Tibial nerve (tissue), 4 donors: ENCODE measurements around the gene MAGI2. TPM values are rescaled to one million over a fixed set of nuclear protein-coding genes. Genes with fewer than 3 reads are reported as not detected.

ENCODE experiments used
- DNase-seq, 2 donors: peaks; one replicate each; pipeline ENCODE4 v3.0.0-alpha.2; 2019; ENCODE audit warnings: low spot score in 2 of 2
- H3K27ac ChIP-seq, 4 donors: fragments of 200-600 bp; sonication (generic) in 3 of 4; one replicate each; pipeline ENCODE4 v1.5.1; 2017 to 2019; ENCODE audit warnings: mild to moderate bottlenecking in 1 of 4
- H3K27me3 ChIP-seq, 2 donors: fragments of 200-600 bp; sonication (generic) in 1 of 2; one replicate each; pipeline versions ENCODE4 v1.5.1 to v1.6.0; 2017 to 2019
- H3K36me3 ChIP-seq, 3 donors: fragments of 200-600 bp; sonication (generic); one replicate each; pipeline ENCODE4 v1.5.1; 2018 to 2019
- H3K4me1 ChIP-seq, 4 donors: fragments of 200-600 bp; sonication (generic) in 3 of 4; one replicate each; pipeline ENCODE4 v1.5.1; 2017 to 2019
- H3K4me3 ChIP-seq, 4 donors: fragments of 200-600 bp; sonication (generic) in 3 of 4; one replicate each; pipeline ENCODE4 v1.5.1; 2017 to 2019; ENCODE audit warnings: mild to moderate bottlenecking in 1 of 4, moderate library complexity in 1 of 4
- H3K9me3 ChIP-seq, 4 donors: fragments of 200-600 bp; sonication (generic) in 3 of 4; one replicate each; pipeline ENCODE4 v1.5.1; 2017 to 2019
- EP300 ChIP-seq, 2 donors: sonication (generic); formaldehyde crosslinking; IDR thresholded peaks; one replicate each; pipeline ENCODE4 v1.6.1; 2017; ENCODE audit warnings: antibody characterized with exemption in 2 of 2, mild to moderate bottlenecking in 1 of 2
- POLR2A ChIP-seq, 2 donors: fragments of 450-650 bp; IDR thresholded peaks; one replicate each; pipeline ENCODE4 v1.6.1; 2017; ENCODE audit warnings: antibody characterized with exemption in 2 of 2, mild to moderate bottlenecking in 2 of 2, moderate library complexity in 2 of 2
- whole genome bisulfite sequencing, 2 donors: methylation state at CpG; one replicate each; pipeline ENCODE4 v1.1.5; 2018; 5-methylcytosine and 5-hydroxymethylcytosine counted together
- total RNA-seq, 4 donors: library from RNA; depleted of rRNA; stranded (reverse); fragments of >200 nt; gene quantifications; one replicate each; pipeline ENCODE4 v1.1.0, GENCODE V29; 2016
- TF ChIP-seq, protein P1 (sequence below), 5 experiments: fragments of 200-600 bp in 3 of 5; fragments of 450-650 bp in 2 of 5; sonication (generic) in 3 of 5; IDR thresholded peaks; one replicate each; pipeline ENCODE4 v1.5.1; 2016 to 2019; ENCODE audit warnings: antibody characterized with exemption in 5 of 5, mild to moderate bottlenecking in 3 of 5, moderate library complexity in 2 of 5

MAGI2 gene
- total RNA-seq, 4 donors from 2014 or later, result 33.6 to 58.2 (median 55.6) TPM

DNA sequence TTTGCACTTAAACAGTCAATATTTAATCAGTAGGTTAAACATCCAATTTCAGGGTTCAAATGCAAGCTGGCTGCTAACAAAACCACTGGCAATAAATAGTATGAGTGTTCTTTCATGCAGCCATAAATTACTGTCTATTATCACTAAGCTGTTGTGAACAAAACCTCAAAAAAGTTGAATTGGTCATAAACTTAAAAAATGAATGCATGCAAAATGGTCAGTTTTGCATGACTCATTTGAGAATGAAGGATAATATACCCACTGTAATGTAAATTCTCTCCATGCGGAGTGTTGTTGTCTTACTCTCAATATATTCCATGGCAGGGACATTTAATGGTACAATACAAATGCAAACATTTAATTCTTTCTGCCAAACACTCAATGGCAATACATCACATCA lies 226.4 kb downstream of the MAGI2 start:
- Histone ChIP-seq H3K27ac (no peak overlapping the region), H3K4me1 (no peaks in the 10 kb centered on the region), H3K27me3 (no peaks in the 10 kb centered on the region), H3K36me3 (no peaks in the 10 kb centered on the region), H3K9me3 (no peaks in the 10 kb centered on the region), H3K4me3 (no peak overlapping the region)
- TF ChIP-seq POLR2A (IDR thresholded peaks at IDR 0.05) (no peak), EP300 (IDR thresholded peaks at IDR 0.05) (no peak)
- TF ChIP-seq, protein P1, sequence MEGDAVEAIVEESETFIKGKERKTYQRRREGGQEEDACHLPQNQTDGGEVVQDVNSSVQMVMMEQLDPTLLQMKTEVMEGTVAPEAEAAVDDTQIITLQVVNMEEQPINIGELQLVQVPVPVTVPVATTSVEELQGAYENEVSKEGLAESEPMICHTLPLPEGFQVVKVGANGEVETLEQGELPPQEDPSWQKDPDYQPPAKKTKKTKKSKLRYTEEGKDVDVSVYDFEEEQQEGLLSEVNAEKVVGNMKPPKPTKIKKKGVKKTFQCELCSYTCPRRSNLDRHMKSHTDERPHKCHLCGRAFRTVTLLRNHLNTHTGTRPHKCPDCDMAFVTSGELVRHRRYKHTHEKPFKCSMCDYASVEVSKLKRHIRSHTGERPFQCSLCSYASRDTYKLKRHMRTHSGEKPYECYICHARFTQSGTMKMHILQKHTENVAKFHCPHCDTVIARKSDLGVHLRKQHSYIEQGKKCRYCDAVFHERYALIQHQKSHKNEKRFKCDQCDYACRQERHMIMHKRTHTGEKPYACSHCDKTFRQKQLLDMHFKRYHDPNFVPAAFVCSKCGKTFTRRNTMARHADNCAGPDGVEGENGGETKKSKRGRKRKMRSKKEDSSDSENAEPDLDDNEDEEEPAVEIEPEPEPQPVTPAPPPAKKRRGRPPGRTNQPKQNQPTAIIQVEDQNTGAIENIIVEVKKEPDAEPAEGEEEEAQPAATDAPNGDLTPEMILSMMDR (IDR thresholded peaks at IDR 0.05), result no peak
- WGBS, 2 donors, result 38 to 70% methylated on average over 1 of the region's 1 CpG
- no peak for DNase-seq

DNA sequence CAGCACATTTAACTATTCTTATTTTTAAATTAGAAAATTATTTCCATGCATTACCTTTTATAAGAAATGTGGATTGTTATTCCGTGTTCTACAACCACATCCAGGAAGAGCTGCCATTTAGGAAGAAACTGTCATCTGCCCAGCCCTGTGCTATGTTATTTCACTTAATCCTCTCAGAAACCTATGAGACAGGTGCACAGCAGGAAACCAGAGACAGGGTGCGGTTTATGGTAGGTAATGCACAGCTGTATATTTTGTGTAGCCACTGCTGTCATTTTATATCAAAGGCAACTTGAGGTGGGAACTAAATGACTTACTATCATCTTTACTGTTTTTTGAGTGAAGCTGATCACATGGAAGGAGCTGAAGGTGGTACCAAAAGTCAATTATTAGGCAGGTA lies 232.3 kb downstream of the MAGI2 start:
- TF ChIP-seq, protein P1 (IDR thresholded peaks at IDR 0.05), result no peak
- TF ChIP-seq POLR2A (IDR thresholded peaks at IDR 0.05) (no peak), EP300 (IDR thresholded peaks at IDR 0.05) (no peak)
- no peaks in the 10 kb centered on the region for H3K36me3 ChIP-seq
- DNase-seq, result no peak
- WGBS, 2 donors, result 82 to 93% methylated on average over 2 of the region's 2 CpGs
- no peak overlapping the region for H3K4me3 ChIP-seq
- H3K9me3 ChIP-seq, result no peaks in the 10 kb centered on the region
- H3K27me3 ChIP-seq, result no peaks in the 10 kb centered on the region
- H3K27ac ChIP-seq, result no peak overlapping the region
- no peaks in the 10 kb centered on the region for H3K4me1 ChIP-seq

DNA sequence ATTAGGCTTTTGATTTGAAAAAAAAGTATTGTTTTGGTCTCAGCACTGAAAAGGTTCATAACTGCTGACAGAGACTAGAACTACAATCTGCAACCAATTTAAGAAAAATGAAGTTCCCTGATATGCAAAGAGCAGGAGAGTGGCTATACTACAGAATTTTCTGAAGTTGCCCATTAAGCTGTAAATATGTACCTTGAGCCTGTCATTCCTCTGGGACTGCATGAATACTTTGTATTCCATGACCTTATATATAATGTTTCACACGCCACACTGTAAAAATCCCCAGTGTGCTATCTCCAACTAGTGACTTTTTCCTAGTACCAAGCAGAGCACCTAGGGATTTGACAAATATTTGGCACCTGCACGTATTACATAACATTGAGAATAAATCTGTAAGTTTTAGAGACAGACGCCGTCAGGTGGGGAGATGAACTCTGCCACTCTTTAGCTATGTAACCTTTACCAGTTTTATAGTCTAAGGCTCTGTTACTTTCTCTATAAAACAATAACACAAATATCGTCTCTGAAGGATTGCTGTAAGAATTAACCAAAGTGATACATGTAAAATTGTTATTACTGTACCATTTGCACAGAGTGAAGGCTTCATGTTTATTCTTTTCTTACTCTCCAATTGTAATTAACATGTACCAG lies 235.4 kb downstream of the MAGI2 start:
- TF ChIP-seq EP300 (IDR thresholded peaks at IDR 0.05) (no peak), POLR2A (IDR thresholded peaks at IDR 0.05) (no peak)
- TF ChIP-seq, protein P1 (IDR thresholded peaks at IDR 0.05), result no peak
- H3K4me3 ChIP-seq, result no peak overlapping the region
- DNase-seq, result no peak
- H3K36me3 ChIP-seq, result no peaks in the 10 kb centered on the region
- 78 to 82% methylated on average over 5 of the region's 5 CpGs for WGBS, 2 donors
- H3K9me3 ChIP-seq, result no peaks in the 10 kb centered on the region
- no peaks in the 10 kb centered on the region for H3K4me1 ChIP-seq
- H3K27me3 ChIP-seq, result no peaks in the 10 kb centered on the region
- no peak overlapping the region for H3K27ac ChIP-seq

DNA sequence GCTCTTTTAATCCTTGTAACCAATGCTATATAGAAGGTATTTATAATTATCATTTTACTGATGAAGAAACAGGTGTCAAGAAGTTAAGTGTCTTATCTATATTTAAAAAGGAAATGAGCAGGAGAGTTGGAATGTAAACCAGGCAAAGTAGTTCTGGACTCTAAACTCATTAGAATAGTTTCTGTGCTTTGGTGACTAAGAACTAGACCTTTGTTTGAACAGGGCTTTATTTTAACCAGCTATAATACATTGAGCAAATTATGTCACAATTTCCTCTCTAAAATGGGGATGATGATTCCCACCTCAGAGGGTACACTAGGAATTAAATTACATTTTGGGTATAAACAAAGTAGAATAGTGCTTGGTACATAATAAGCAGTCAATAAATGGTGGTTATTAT lies 236.0 kb downstream of the MAGI2 start:
- Histone ChIP-seq H3K36me3 (no peaks in the 10 kb centered on the region), H3K27ac (no peak overlapping the region), H3K27me3 (no peaks in the 10 kb centered on the region), H3K4me3 (no peak overlapping the region), H3K4me1 (no peaks in the 10 kb centered on the region), H3K9me3 (no peaks in the 10 kb centered on the region)
- no peak for TF ChIP-seq EP300 (IDR thresholded peaks at IDR 0.05)
- TF ChIP-seq POLR2A (IDR thresholded peaks at IDR 0.05), result no peak
- TF ChIP-seq, protein P1 (IDR thresholded peaks at IDR 0.05), result no peak
- DNase-seq, result no peak

DNA sequence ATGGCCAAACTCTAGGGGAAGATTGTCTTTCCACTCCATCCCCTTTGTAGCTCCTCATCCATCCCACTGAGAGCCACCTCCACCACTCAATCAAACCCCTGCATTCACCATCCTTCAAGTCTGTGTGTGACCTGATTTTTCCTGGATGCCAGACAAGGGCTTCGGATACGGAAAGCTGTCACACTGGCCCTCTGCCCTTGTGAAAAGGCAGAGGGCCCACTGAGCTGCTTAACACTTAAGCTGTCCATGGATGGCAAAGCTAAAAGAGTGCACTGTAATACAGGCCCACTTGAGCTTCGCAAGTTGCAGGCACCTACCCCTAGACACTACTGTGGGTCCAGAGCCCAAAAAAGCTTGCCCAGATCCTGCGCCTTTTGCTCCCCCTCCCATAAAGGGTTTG lies 237.2 kb downstream of the MAGI2 start:
- TF ChIP-seq POLR2A (IDR thresholded peaks at IDR 0.05) (no peak), EP300 (IDR thresholded peaks at IDR 0.05) (no peak)
- TF ChIP-seq, protein P1 (IDR thresholded peaks at IDR 0.05), result no peak

More for the DNA sequence above, 237.2 kb downstream of the MAGI2 start:
- Histone ChIP-seq H3K4me1 (no peaks in the 10 kb centered on the region), H3K36me3 (no peaks in the 10 kb centered on the region), H3K27me3 (no peaks in the 10 kb centered on the region), H3K9me3 (no peaks in the 10 kb centered on the region), H3K4me3 (no peak overlapping the region), H3K27ac (no peak overlapping the region)
- WGBS, 2 donors, result 87 to 90% methylated on average over 4 of the region's 4 CpGs
- no peak for DNase-seq
